HFF-Myc (cell line): Measurements from ENCODE around the gene UNCX.

ENCODE experiments used
- DNase-seq: peaks from one replicate; pipeline ENCODE4 v3.0.0-alpha.2; 2011; ENCODE audit warnings: low read depth; ENCODE audit errors: extremely low read depth
- H3K4me3 ChIP-seq: replicated peaks from 2 replicates; pipeline ENCODE4 v1.5.1; 2011; ENCODE audit warnings: low read depth, mild to moderate bottlenecking, control low read depth, low read length
- CTCF ChIP-seq: IDR thresholded peaks from 2 replicates; pipeline ENCODE4 v1.5.1; 2012; ENCODE audit warnings: mild to moderate bottlenecking, low read depth, low read length, control low read depth; ENCODE audit errors: missing control alignments

The UNCX gene

GRCh38 chr7:1283941-1284742, 51.5 kb downstream of the UNCX start:
- TF ChIP-seq CTCF: no peak
- H3K4me3 ChIP-seq: no peak overlapping the region
- no peak for DNase-seq

GRCh38 chr7:1284743-1285458, 52.2 kb downstream of the UNCX start:
- no peak overlapping the region for H3K4me3 ChIP-seq
- TF ChIP-seq CTCF: no peak
- no peak for DNase-seq

- no peak for TF ChIP-seq CTCF
- DNase-seq: no peak
- no peak overlapping the region for H3K4me3 ChIP-seq
Measured at GRCh38 chr7:1285556-1286301, 53.1 kb downstream of the UNCX start.
